SK-N-SH treated with all-trans-retinoic acid at 6 μM for 48 hours (cell line): ENCODE measurements around the gene ZFAND2B.

Experiments used
- ARNTL ChIP-seq: fragments of 450-650 bp; formaldehyde crosslinking; IDR thresholded peaks from 2 replicates; pipeline ENCODE4 v1.5.0; 2020; ENCODE audit warnings: low read depth, mild to moderate bottlenecking, moderate library complexity, borderline replicate concordance
- CSDC2 ChIP-seq: fragments of 250-450 bp; sonication (Bioruptor Pico); IDR thresholded peaks from 2 replicates; pipeline ENCODE4 v1.5.0; 2020; ENCODE audit warnings: mild to moderate bottlenecking, moderate library complexity
- ISL1 ChIP-seq: fragments of 250-450 bp; sonication (Bioruptor Pico); IDR thresholded peaks from 2 replicates; pipeline ENCODE4 v2.1.2; 2022; ENCODE audit warnings: mild to moderate bottlenecking, moderate library complexity
- ZFP3 ChIP-seq: fragments of 250-450 bp; sonication (Bioruptor Pico); IDR thresholded peaks from 2 replicates; pipeline ENCODE4 v1.5.0; 2020; ENCODE audit warnings: mild to moderate bottlenecking, moderate library complexity
- ZFP30 ChIP-seq: fragments of 450-650 bp; formaldehyde crosslinking; IDR thresholded peaks from 2 replicates; pipeline ENCODE4 v1.5.0; 2022; ENCODE audit warnings: mild to moderate bottlenecking, moderate library complexity
- ZNF8 ChIP-seq: fragments of 450-650 bp; formaldehyde crosslinking; IDR thresholded peaks from 2 replicates; pipeline ENCODE4 v1.5.0; 2020; ENCODE audit warnings: mild to moderate bottlenecking, moderate library complexity
- TF ChIP-seq, protein P1 (sequence below): fragments of 250-450 bp; sonication (Bioruptor Pico); IDR thresholded peaks from 2 replicates; pipeline ENCODE4 v1.8.0; 2020; ENCODE audit warnings: mild to moderate bottlenecking, moderate library complexity, borderline replicate concordance
- TF ChIP-seq, protein P2 (sequence below): fragments of 250-450 bp; sonication (Bioruptor Pico); IDR thresholded peaks from 2 replicates; pipeline ENCODE4 v1.5.0; 2020; ENCODE audit warnings: mild to moderate bottlenecking, moderate library complexity
- TF ChIP-seq, protein P3 (sequence below): fragments of 250-450 bp; sonication (Bioruptor Pico); IDR thresholded peaks from 2 replicates; pipeline ENCODE4 v1.5.1; 2020; ENCODE audit warnings: low read depth, mild to moderate bottlenecking, moderate library complexity

DNA sequence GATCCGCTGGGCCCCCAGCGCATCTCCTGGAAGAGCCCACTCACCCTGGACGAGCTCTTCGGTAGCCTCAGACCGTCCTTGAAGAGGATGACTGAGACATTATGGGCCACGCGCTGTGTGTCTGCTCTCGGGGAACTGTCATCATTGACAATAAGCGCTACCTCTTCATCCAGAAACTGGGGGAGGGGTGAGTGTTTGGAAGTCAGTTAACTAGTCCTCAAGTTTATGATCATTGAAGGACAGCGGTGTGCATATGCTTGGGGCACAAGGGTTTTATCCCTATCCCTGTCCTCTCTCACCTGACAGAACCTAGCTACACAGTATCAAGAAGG lies 39.3 kb downstream of the ZFAND2B start:
- TF ChIP-seq, protein P1, sequence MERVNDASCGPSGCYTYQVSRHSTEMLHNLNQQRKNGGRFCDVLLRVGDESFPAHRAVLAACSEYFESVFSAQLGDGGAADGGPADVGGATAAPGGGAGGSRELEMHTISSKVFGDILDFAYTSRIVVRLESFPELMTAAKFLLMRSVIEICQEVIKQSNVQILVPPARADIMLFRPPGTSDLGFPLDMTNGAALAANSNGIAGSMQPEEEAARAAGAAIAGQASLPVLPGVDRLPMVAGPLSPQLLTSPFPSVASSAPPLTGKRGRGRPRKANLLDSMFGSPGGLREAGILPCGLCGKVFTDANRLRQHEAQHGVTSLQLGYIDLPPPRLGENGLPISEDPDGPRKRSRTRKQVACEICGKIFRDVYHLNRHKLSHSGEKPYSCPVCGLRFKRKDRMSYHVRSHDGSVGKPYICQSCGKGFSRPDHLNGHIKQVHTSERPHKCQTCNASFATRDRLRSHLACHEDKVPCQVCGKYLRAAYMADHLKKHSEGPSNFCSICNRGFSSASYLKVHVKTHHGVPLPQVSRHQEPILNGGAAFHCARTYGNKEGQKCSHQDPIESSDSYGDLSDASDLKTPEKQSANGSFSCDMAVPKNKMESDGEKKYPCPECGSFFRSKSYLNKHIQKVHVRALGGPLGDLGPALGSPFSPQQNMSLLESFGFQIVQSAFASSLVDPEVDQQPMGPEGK (CRISPR knock-in tag) = no peak
- TF ChIP-seq ISL1 (CRISPR knock-in tag) (no peak), ZNF8 (CRISPR knock-in tag) (no peak), ZFP30 (CRISPR knock-in tag) (no peak), ZFP3 (CRISPR knock-in tag) (no peak), CSDC2 (CRISPR knock-in tag) (no peak), ARNTL (CRISPR knock-in tag) (no peak)
- TF ChIP-seq, protein P2, sequence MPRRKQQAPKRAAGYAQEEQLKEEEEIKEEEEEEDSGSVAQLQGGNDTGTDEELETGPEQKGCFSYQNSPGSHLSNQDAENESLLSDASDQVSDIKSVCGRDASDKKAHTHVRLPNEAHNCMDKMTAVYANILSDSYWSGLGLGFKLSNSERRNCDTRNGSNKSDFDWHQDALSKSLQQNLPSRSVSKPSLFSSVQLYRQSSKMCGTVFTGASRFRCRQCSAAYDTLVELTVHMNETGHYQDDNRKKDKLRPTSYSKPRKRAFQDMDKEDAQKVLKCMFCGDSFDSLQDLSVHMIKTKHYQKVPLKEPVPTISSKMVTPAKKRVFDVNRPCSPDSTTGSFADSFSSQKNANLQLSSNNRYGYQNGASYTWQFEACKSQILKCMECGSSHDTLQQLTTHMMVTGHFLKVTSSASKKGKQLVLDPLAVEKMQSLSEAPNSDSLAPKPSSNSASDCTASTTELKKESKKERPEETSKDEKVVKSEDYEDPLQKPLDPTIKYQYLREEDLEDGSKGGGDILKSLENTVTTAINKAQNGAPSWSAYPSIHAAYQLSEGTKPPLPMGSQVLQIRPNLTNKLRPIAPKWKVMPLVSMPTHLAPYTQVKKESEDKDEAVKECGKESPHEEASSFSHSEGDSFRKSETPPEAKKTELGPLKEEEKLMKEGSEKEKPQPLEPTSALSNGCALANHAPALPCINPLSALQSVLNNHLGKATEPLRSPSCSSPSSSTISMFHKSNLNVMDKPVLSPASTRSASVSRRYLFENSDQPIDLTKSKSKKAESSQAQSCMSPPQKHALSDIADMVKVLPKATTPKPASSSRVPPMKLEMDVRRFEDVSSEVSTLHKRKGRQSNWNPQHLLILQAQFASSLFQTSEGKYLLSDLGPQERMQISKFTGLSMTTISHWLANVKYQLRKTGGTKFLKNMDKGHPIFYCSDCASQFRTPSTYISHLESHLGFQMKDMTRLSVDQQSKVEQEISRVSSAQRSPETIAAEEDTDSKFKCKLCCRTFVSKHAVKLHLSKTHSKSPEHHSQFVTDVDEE = no peak
- TF ChIP-seq, protein P3, sequence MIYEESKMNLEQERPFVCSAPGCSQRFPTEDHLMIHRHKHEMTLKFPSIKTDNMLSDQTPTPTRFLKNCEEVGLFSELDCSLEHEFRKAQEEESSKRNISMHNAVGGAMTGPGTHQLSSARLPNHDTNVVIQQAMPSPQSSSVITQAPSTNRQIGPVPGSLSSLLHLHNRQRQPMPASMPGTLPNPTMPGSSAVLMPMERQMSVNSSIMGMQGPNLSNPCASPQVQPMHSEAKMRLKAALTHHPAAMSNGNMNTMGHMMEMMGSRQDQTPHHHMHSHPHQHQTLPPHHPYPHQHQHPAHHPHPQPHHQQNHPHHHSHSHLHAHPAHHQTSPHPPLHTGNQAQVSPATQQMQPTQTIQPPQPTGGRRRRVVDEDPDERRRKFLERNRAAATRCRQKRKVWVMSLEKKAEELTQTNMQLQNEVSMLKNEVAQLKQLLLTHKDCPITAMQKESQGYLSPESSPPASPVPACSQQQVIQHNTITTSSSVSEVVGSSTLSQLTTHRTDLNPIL (CRISPR knock-in tag) = no peak
